IMR-90 (cell line): Measurements from ENCODE around the gene EXD1. TPM values are rescaled to one million over a fixed set of nuclear protein-coding genes. Genes with fewer than 3 reads are reported as not detected.

Source experiments
- ATAC-seq: fragments of 200-7000 bp; cut with Tn5 transposase; 2 replicates; pipeline ENCODE4 v1.9.1; 2020; ENCODE audit warnings: low read depth, mild to moderate bottlenecking, moderate library complexity
- BruUV-seq: library from RNA; stranded (reverse); fragments of 400-500 nt; replicated peaks from 2 replicates; lab custom pipeline; 2021; lab: Mats Ljungman, UMichigan
- CTCF ChIA-PET: fragments of 300-600 bp; formaldehyde crosslinking; extraction: SDS; loops from one replicate; lab custom pipeline; 2021; ENCODE audit warnings: antibody characterized with exemption; lab: Yijun Ruan, JAX
- POLR2A ChIA-PET: fragments of 300-600 bp; sonication (Branson Sonifier 250); formaldehyde crosslinking; loops from one replicate; lab custom pipeline; 2022; ENCODE audit warnings: antibody characterized with exemption; ENCODE audit not compliant: unreplicated experiment; lab: Charles Lee
- DNase-seq: peaks from one replicate; pipeline ENCODE4 v3.0.0; 2013
- H2AFZ ChIP-seq: replicated peaks from 2 replicates; pipeline ENCODE3; 2013; ENCODE audit warnings: low read length, mild to moderate bottlenecking; ENCODE audit not compliant: poor library complexity
- H2AK5ac ChIP-seq: 2 replicates; pipeline ENCODE4 v1.6.1; 2013; ENCODE audit warnings: low read depth, low read length, inconsistent platforms
- H2AK9ac ChIP-seq: replicated peaks from 2 replicates; pipeline ENCODE3; 2013; ENCODE audit warnings: mild to moderate bottlenecking, low read depth, low read length, moderate library complexity; ENCODE audit not compliant: poor library complexity
- H2BK120ac ChIP-seq: 2 replicates; pipeline ENCODE4 v1.6.1; 2013; ENCODE audit warnings: low read depth, low read length, inconsistent platforms
- H2BK15ac ChIP-seq: 3 replicates; pipeline ENCODE4 v1.6.1; 2013; ENCODE audit warnings: low read depth, low read length, inconsistent platforms
- H2BK20ac ChIP-seq: 2 replicates; pipeline ENCODE4 v1.6.1; 2013; ENCODE audit warnings: low read depth, mild to moderate bottlenecking, inconsistent platforms, low read length, moderate library complexity
- H2BK5ac ChIP-seq: 2 replicates; pipeline ENCODE4 v1.6.1; 2013; ENCODE audit warnings: mild to moderate bottlenecking, low read depth, low read length, inconsistent platforms; ENCODE audit not compliant: poor library complexity, severe bottlenecking
- H3K14ac ChIP-seq: replicated peaks from 2 replicates; pipeline ENCODE4 v1.6.1; 2013; ENCODE audit warnings: low read depth, low read length, inconsistent platforms
- H3K18ac ChIP-seq: 2 replicates; pipeline ENCODE4 v1.6.1; 2013; ENCODE audit warnings: low read depth, low read length, control low read depth
- H3K23ac ChIP-seq: 2 replicates; pipeline ENCODE4 v1.6.1; 2013; ENCODE audit warnings: low read depth, low read length, inconsistent platforms
- H3K27ac ChIP-seq: 2 replicates; pipeline ENCODE4 v1.5.1; 2013; ENCODE audit warnings: mild to moderate bottlenecking, control low read depth, low read length; ENCODE audit not compliant: insufficient read depth
- H3K27me3 ChIP-seq: 2 replicates; pipeline ENCODE4 v1.6.1; 2013; ENCODE audit warnings: low read length; ENCODE audit not compliant: control insufficient read depth, insufficient read depth
- H3K36me3 ChIP-seq: 2 replicates; pipeline ENCODE4 v1.6.1; 2013; ENCODE audit warnings: low read length, mixed read lengths; ENCODE audit not compliant: control insufficient read depth, insufficient read depth
- H3K4ac ChIP-seq: 2 replicates; pipeline ENCODE4 v1.6.1; 2013; ENCODE audit warnings: low read depth, low read length, inconsistent platforms
- H3K4me1 ChIP-seq: 2 replicates; pipeline ENCODE4 v1.6.1; 2013; ENCODE audit warnings: low read length, mixed read lengths; ENCODE audit not compliant: control insufficient read depth, insufficient read depth
- H3K4me2 ChIP-seq: 2 replicates; pipeline ENCODE4 v1.6.1; 2013; ENCODE audit warnings: low read depth, mild to moderate bottlenecking, control low read depth, low read length, moderate library complexity
- H3K4me3 ChIP-seq: 2 replicates; pipeline ENCODE4 v1.5.1; 2013; ENCODE audit warnings: low read depth, mild to moderate bottlenecking, control low read depth, low read length, moderate library complexity; ENCODE audit not compliant: insufficient read depth
- H3K56ac ChIP-seq: 2 replicates; pipeline ENCODE4 v1.6.1; 2013; ENCODE audit warnings: low read length, inconsistent platforms; ENCODE audit not compliant: insufficient read depth; ENCODE audit errors: extremely low read depth
- H3K79me1 ChIP-seq, 2 experiments: 2 replicates each; pipeline ENCODE4 v1.6.1; 2013; ENCODE audit warnings: low read length in 2 of 2, inconsistent platforms in 1 of 2, low read depth in 1 of 2
- H3K9ac ChIP-seq: 2 replicates; pipeline ENCODE4 v1.6.1; 2013; ENCODE audit warnings: low read depth, low read length, control low read depth
- H3K9me1 ChIP-seq: 2 replicates; pipeline ENCODE4 v1.6.1; 2013; ENCODE audit warnings: low read length, inconsistent platforms; ENCODE audit not compliant: insufficient read depth
- H3K9me3 ChIP-seq: 2 replicates; pipeline ENCODE4 v1.6.1; 2013; ENCODE audit warnings: low read length; ENCODE audit not compliant: control insufficient read depth, insufficient read depth
- H4K20me1 ChIP-seq: 2 replicates; pipeline ENCODE4 v1.6.1; 2013; ENCODE audit warnings: low read length, inconsistent platforms; ENCODE audit not compliant: insufficient read depth
- H4K5ac ChIP-seq: 2 replicates; pipeline ENCODE4 v1.6.1; 2013; ENCODE audit warnings: mild to moderate bottlenecking, low read depth, low read length, control low read depth
- H4K8ac ChIP-seq, 2 experiments: 2 replicates each; pipeline ENCODE4 v1.6.1; 2013; ENCODE audit warnings: low read depth in 2 of 2, low read length in 2 of 2, control low read depth in 1 of 2, inconsistent platforms in 1 of 2
- H4K91ac ChIP-seq: 2 replicates; pipeline ENCODE4 v1.6.1; 2013; ENCODE audit warnings: low read depth, low read length, inconsistent platforms; ENCODE audit not compliant: insufficient read depth
- BHLHE40 ChIP-seq: fragments of 150-350 bp; IDR thresholded peaks from 2 replicates; pipeline ENCODE4 v1.6.1; 2016; ENCODE audit warnings: mild to moderate bottlenecking, low read depth, low read length
- CEBPB ChIP-seq: IDR thresholded peaks from 2 replicates; pipeline ENCODE4 v1.6.1; 2012; ENCODE audit warnings: low read depth, low read length, improper control_type of control experiment
- CHD1 ChIP-seq: IDR thresholded peaks from 2 replicates; pipeline ENCODE4 v1.6.1; 2012; ENCODE audit warnings: low read depth, low read length, improper control_type of control experiment
- FOS ChIP-seq: fragments of 150-350 bp; IDR thresholded peaks from 2 replicates; pipeline ENCODE4 v1.6.1; 2016; ENCODE audit warnings: low read depth, low read length
- MAFK ChIP-seq: IDR thresholded peaks from 2 replicates; pipeline ENCODE4 v1.6.1; 2012; ENCODE audit warnings: low read depth, low read length, improper control_type of control experiment
- MAZ ChIP-seq: IDR thresholded peaks from 2 replicates; pipeline ENCODE4 v1.6.1; 2012; ENCODE audit warnings: low read depth, mild to moderate bottlenecking, low read length, improper control_type of control experiment, moderate library complexity, borderline replicate concordance
- MXI1 ChIP-seq: IDR thresholded peaks from 2 replicates; pipeline ENCODE4 v1.6.1; 2012; ENCODE audit warnings: low read depth, mild to moderate bottlenecking, low read length, moderate library complexity, borderline replicate concordance
- NFE2L2 ChIP-seq: fragments of 150-350 bp; IDR thresholded peaks from 2 replicates; pipeline ENCODE4 v1.6.1; 2016; ENCODE audit warnings: low read depth, mild to moderate bottlenecking, low read length
- POLR2A ChIP-seq: IDR thresholded peaks from 2 replicates; pipeline ENCODE4 v1.6.1; 2012; ENCODE audit warnings: mild to moderate bottlenecking, low read depth, low read length
- RAD21 ChIP-seq: IDR thresholded peaks from 2 replicates; pipeline ENCODE4 v1.6.1; 2012; ENCODE audit warnings: low read length, improper control_type of control experiment
- RCOR1 ChIP-seq: IDR thresholded peaks from 2 replicates; pipeline ENCODE4 v1.6.1; 2012; ENCODE audit warnings: mild to moderate bottlenecking, low read length, improper control_type of control experiment; ENCODE audit not compliant: insufficient replicate concordance
- RFX5 ChIP-seq: IDR thresholded peaks from 2 replicates; pipeline ENCODE4 v1.8.0; 2012; ENCODE audit warnings: low read depth, mild to moderate bottlenecking, low read length, moderate library complexity
- SMC3 ChIP-seq: fragments of 150-350 bp; IDR thresholded peaks from 2 replicates; pipeline ENCODE4 v1.6.1; 2016; ENCODE audit warnings: low read depth, mild to moderate bottlenecking, antibody characterized with exemption, low read length, moderate library complexity
- WGBS, 2 experiments: methylation state at CpG; one replicate each; pipeline versions ENCODE4 v1.1.5 to v1.1.7; 2013; ENCODE audit warnings: missing lambda C conversion rate in 2 of 2; ENCODE audit not compliant: insufficient read length in 1 of 2; ENCODE audit errors: extremely low coverage in 2 of 2; 5-methylcytosine and 5-hydroxymethylcytosine counted together
- dilution Hi-C: fragments of 300-500 bp; cut with HindIII; formaldehyde crosslinking; loops from one replicate; pipeline ENCODE4 v1.14.3; 2018; ENCODE audit warnings: low sequenced_read_pairs; ENCODE audit not compliant: unreplicated experiment
- in situ Hi-C: fragments of 300-500 bp; cut with MboI; formaldehyde crosslinking; loops from 3 replicates; pipeline ENCODE4 v1.14.3; 2019; ENCODE audit warnings: low sequenced_read_pairs, inconsistent platforms, mixed read lengths
- intact Hi-C: fragments of 100-400 bp; cut with micrococcal nuclease; formaldehyde crosslinking; loops from 2 replicates; pipeline ENCODE4 v1.10.0; 2022
- polyA plus RNA-seq, 3 experiments: library from polyadenylated mRNA; depleted of rRNA; stranded (reverse); fragments of >200 nt; gene quantifications; 2 replicates each; pipeline ENCODE4 v1.2.3, GENCODE V29; 2012; ENCODE audit warnings: low replicate concordance in 1 of 3
- total RNA-seq: library from RNA; depleted of rRNA; stranded (reverse); fragments of >200 nt; gene quantifications from 2 replicates; pipeline ENCODE4 v1.2.3, GENCODE V29; 2012
- TF ChIP-seq, protein P1 (sequence below): fragments of 150-350 bp; IDR thresholded peaks from 2 replicates; pipeline ENCODE4 v1.6.1; 2016; ENCODE audit warnings: low read depth, mild to moderate bottlenecking, low read length, moderate library complexity, borderline replicate concordance
- TF ChIP-seq, protein P2 (sequence below): fragments of 150-350 bp; IDR thresholded peaks from 2 replicates; pipeline ENCODE4 v1.6.1; 2017; ENCODE audit warnings: mild to moderate bottlenecking, antibody characterized with exemption, low read length, low read depth
- TF ChIP-seq, protein P3 (sequence below): conservative IDR thresholded peaks from 2 replicates; pipeline ENCODE4 v1.5.1; 2012; ENCODE audit warnings: mild to moderate bottlenecking, low read depth, low read length, improper control_type of control experiment

The EXD1 gene
- total and polyA plus RNA-seq, 2 of the 4 experiments (the other 2 are of a cell fraction) = not detected

DNA sequence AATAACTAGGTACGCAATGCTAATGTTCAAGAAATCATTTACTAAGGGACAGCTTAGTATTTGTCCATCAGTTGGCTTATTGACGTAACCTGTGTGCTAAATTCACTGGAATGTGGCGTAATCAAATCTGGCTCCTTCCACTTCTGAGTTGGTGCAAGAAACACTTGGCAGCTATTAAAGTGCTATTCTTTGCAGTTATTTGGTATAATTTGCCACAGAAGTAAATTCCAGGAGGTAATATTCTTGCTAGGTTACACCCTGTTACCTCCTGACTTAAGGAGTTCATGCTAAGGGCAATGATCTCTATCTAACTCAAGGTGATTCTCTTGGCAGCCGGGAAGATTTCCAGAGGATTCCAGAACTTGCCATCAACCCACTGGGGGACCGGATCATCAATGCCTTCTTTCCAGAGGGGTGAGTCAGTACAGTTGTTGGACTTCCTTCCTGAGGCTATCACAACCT is 26.1 kb upstream of the EXD1 start:
- Histone ChIP-seq H3K27ac (no peak overlapping the region), H3K4me1 (peaks cover 1% of the 10 kb centered on the region; the same call in 1 of the 2 replicates), H3K79me1 (peaks cover 0 to 18% of the 10 kb centered on the region in 2 experiments; a peak in 3 of 4 replicates), H4K20me1 (no peaks in the 10 kb centered on the region), H3K4me3 (no peak overlapping the region), H3K56ac (no peak overlapping the region), H2BK20ac (no peak overlapping the region), H2BK5ac (no peak overlapping the region), H2AFZ (no peak overlapping the region), H2AK9ac (no peak overlapping the region), H3K9me1 (no peaks in the 10 kb centered on the region), H3K14ac (no peak overlapping the region), H3K4ac (no peak overlapping the region), H4K5ac (no peak overlapping the region), H3K9ac (no peak overlapping the region), H4K8ac (no peak overlapping the region), H3K4me2 (no peak overlapping the region), H2BK120ac (no peak overlapping the region), H3K23ac (no peak overlapping the region), H2BK15ac (no peak overlapping the region), H3K9me3 (no peaks in the 10 kb centered on the region), H2AK5ac (no peak overlapping the region), H4K91ac (no peak overlapping the region), H3K18ac (no peak overlapping the region), H3K36me3 (peaks cover 8% of the 10 kb centered on the region), H3K27me3 (no peaks in the 10 kb centered on the region)
- ATAC-seq = no peak
- WGBS, 2 experiments = no CpG with 5 or more reads among the region's 5 CpGs
- TF ChIP-seq CHD1 = no peak
- TF ChIP-seq MAFK = no peak
- TF ChIP-seq NFE2L2 = no peak
- no peak for TF ChIP-seq BHLHE40
- no peak for TF ChIP-seq MXI1
- TF ChIP-seq, protein P1, sequence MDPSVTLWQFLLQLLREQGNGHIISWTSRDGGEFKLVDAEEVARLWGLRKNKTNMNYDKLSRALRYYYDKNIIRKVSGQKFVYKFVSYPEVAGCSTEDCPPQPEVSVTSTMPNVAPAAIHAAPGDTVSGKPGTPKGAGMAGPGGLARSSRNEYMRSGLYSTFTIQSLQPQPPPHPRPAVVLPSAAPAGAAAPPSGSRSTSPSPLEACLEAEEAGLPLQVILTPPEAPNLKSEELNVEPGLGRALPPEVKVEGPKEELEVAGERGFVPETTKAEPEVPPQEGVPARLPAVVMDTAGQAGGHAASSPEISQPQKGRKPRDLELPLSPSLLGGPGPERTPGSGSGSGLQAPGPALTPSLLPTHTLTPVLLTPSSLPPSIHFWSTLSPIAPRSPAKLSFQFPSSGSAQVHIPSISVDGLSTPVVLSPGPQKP = no peak
- TF ChIP-seq, protein P2, sequence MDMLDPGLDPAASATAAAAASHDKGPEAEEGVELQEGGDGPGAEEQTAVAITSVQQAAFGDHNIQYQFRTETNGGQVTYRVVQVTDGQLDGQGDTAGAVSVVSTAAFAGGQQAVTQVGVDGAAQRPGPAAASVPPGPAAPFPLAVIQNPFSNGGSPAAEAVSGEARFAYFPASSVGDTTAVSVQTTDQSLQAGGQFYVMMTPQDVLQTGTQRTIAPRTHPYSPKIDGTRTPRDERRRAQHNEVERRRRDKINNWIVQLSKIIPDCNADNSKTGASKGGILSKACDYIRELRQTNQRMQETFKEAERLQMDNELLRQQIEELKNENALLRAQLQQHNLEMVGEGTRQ = no peak
- TF ChIP-seq, protein P3, sequence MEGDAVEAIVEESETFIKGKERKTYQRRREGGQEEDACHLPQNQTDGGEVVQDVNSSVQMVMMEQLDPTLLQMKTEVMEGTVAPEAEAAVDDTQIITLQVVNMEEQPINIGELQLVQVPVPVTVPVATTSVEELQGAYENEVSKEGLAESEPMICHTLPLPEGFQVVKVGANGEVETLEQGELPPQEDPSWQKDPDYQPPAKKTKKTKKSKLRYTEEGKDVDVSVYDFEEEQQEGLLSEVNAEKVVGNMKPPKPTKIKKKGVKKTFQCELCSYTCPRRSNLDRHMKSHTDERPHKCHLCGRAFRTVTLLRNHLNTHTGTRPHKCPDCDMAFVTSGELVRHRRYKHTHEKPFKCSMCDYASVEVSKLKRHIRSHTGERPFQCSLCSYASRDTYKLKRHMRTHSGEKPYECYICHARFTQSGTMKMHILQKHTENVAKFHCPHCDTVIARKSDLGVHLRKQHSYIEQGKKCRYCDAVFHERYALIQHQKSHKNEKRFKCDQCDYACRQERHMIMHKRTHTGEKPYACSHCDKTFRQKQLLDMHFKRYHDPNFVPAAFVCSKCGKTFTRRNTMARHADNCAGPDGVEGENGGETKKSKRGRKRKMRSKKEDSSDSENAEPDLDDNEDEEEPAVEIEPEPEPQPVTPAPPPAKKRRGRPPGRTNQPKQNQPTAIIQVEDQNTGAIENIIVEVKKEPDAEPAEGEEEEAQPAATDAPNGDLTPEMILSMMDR = no peak
- no peak for TF ChIP-seq CEBPB
- no peak for TF ChIP-seq MAZ
- no peak for TF ChIP-seq RAD21
- no peak for TF ChIP-seq POLR2A
- no peak for TF ChIP-seq SMC3
- no peak for TF ChIP-seq RCOR1
- TF ChIP-seq FOS = no peak
- TF ChIP-seq RFX5 = no peak
- BruUV-seq = no TSS peak
- ChIA-PET CTCF (no interaction called here), POLR2A (no interaction called here)
- DNase-seq = no peak
- dilution Hi-C loops (no loop called here), intact Hi-C loops (no loop called here), in situ Hi-C loops (no loop called here)
